Endodermal cell (in vitro differentiated cells): ENCODE data around the gene DGKB. TPM values are rescaled to one million over a fixed set of nuclear protein-coding genes. Genes with fewer than 3 reads are reported as not detected.

Experiments
- DNase-seq: peaks from one replicate; pipeline ENCODE4 v3.0.0-alpha.2; 2017
- H3K27ac ChIP-seq: 2 replicates; pipeline ENCODE4 v1.5.1; 2013; ENCODE audit warnings: mild to moderate bottlenecking, low read depth, low read length, moderate library complexity
- H3K27me3 ChIP-seq: 2 replicates; pipeline ENCODE4 v1.6.1; 2013; ENCODE audit warnings: mild to moderate bottlenecking, low read length, moderate library complexity; ENCODE audit not compliant: insufficient read depth, control insufficient read depth, poor library complexity, severe bottlenecking
- H3K36me3 ChIP-seq: 2 replicates; pipeline ENCODE4 v1.7.0; 2013; ENCODE audit warnings: mild to moderate bottlenecking, low read length, moderate library complexity; ENCODE audit not compliant: control insufficient read depth, insufficient read depth
- H3K4me1 ChIP-seq: one replicate; pipeline ENCODE4 v1.7.0; 2013; ENCODE audit warnings: low read length; ENCODE audit not compliant: control insufficient read depth, insufficient read depth
- H3K4me3 ChIP-seq: 2 replicates; pipeline ENCODE4 v1.5.1; 2013; ENCODE audit warnings: mild to moderate bottlenecking, low read length, moderate library complexity
- H3K9ac ChIP-seq: 2 replicates; pipeline ENCODE4 v1.6.1; 2013; ENCODE audit warnings: mild to moderate bottlenecking, low read length, moderate library complexity; ENCODE audit not compliant: poor library complexity, severe bottlenecking; ENCODE audit errors: extremely low read depth
- H3K9me3 ChIP-seq: 2 replicates; pipeline ENCODE4 v1.6.1; 2013; ENCODE audit warnings: mild to moderate bottlenecking, low read length, moderate library complexity; ENCODE audit not compliant: control insufficient read depth
- H3K27ac Mint-ChIP-seq: 2 replicates; pipeline ENCODE4 v1.8.0; 2020; ENCODE audit warnings: mixed read lengths
- H3K27me3 Mint-ChIP-seq: 2 replicates; pipeline ENCODE4 v1.8.0; 2021; ENCODE audit warnings: mild to moderate bottlenecking, mixed read lengths; ENCODE audit not compliant: insufficient read depth
- H3K36me3 Mint-ChIP-seq: 2 replicates; pipeline ENCODE4 v1.8.0; 2020; ENCODE audit warnings: low read depth, mixed read lengths
- H3K4me1 Mint-ChIP-seq: 2 replicates; pipeline ENCODE4 v1.8.0; 2020; ENCODE audit warnings: mixed read lengths
- H3K4me3 Mint-ChIP-seq: 2 replicates; pipeline ENCODE4 v1.8.0; 2020; ENCODE audit warnings: mild to moderate bottlenecking, moderate library complexity, mixed read lengths
- H3K9me3 Mint-ChIP-seq: 2 replicates; pipeline ENCODE4 v1.8.0; 2020; ENCODE audit warnings: mild to moderate bottlenecking, mixed read lengths
- WGBS, 2 experiments: methylation state at CpG; one replicate each; pipeline versions ENCODE4 v1.1.5 to v1.1.7; 2013; ENCODE audit warnings: missing lambda C conversion rate in 2 of 2, mixed read lengths in 1 of 2; ENCODE audit not compliant: insufficient coverage in 1 of 2, insufficient read length in 1 of 2; 5-methylcytosine and 5-hydroxymethylcytosine counted together
- total RNA-seq, 2 donors: library from RNA; stranded (reverse); fragmentation: NEBNext Ultra II Directional in 1 of 2; extraction: Animal tissue kit (Norgen Biotek cat#: 25700) in 1 of 2; gene quantifications; 2 replicates in 1 of 2; 3 replicates in 1 of 2; pipeline ENCODE4 v1.2.1, GENCODE V29; 2021
- TF ChIP-seq, protein P1 (sequence below): fragments of 200-600 bp; sonication (generic); conservative IDR thresholded peaks from 2 replicates; pipeline ENCODE4 v1.5.0; 2021; ENCODE audit warnings: antibody characterized with exemption, mild to moderate bottlenecking

The DGKB gene
- total RNA-seq, 2 donors from 2014 or later: 5.1 to 5.2 TPM

DNA sequence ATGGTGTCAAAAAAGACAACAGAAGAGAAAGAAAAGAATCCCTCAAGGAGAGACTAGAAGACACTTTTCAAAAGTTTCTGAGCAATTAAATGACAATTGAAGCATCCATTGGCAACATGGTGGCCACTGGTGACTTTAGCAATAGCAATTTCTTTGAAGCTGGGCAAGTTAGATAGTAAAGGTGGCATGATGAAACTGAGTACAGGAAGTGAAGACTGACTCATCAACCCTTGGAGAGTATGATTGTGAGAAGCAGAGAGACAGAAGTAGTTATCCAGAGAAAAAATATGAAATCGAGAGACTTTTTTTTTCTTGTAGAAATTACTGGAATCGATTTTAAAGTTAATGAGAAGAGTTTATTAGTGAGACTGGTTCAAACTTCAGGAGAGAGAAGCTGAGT, 52.5 kb downstream of the DGKB start:
- Histone ChIP-seq H3K27ac (no peak overlapping the region), H3K9me3 (peaks cover 17% of the 10 kb centered on the region), H3K36me3 (no peaks in the 10 kb centered on the region), H3K4me3 (no peak overlapping the region), H3K9ac (no peak overlapping the region), H3K4me1 (peaks cover 5% of the 10 kb centered on the region), H3K27me3 (no peaks in the 10 kb centered on the region)
- H3K27ac Mint-ChIP-seq: no peak overlapping the region
- WGBS, 2 experiments: 92 to 100% methylated on average over 2 of the region's 2 CpGs
- TF ChIP-seq, protein P1, sequence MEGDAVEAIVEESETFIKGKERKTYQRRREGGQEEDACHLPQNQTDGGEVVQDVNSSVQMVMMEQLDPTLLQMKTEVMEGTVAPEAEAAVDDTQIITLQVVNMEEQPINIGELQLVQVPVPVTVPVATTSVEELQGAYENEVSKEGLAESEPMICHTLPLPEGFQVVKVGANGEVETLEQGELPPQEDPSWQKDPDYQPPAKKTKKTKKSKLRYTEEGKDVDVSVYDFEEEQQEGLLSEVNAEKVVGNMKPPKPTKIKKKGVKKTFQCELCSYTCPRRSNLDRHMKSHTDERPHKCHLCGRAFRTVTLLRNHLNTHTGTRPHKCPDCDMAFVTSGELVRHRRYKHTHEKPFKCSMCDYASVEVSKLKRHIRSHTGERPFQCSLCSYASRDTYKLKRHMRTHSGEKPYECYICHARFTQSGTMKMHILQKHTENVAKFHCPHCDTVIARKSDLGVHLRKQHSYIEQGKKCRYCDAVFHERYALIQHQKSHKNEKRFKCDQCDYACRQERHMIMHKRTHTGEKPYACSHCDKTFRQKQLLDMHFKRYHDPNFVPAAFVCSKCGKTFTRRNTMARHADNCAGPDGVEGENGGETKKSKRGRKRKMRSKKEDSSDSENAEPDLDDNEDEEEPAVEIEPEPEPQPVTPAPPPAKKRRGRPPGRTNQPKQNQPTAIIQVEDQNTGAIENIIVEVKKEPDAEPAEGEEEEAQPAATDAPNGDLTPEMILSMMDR: no peak
- peaks cover 11% of the 10 kb centered on the region for H3K4me1 Mint-ChIP-seq
- no peak for DNase-seq
- H3K36me3 Mint-ChIP-seq: peaks cover 4% of the 10 kb centered on the region
- H3K4me3 Mint-ChIP-seq: no peak overlapping the region
- peaks cover 11% of the 10 kb centered on the region for H3K9me3 Mint-ChIP-seq
- H3K27me3 Mint-ChIP-seq: no peaks in the 10 kb centered on the region

DNA sequence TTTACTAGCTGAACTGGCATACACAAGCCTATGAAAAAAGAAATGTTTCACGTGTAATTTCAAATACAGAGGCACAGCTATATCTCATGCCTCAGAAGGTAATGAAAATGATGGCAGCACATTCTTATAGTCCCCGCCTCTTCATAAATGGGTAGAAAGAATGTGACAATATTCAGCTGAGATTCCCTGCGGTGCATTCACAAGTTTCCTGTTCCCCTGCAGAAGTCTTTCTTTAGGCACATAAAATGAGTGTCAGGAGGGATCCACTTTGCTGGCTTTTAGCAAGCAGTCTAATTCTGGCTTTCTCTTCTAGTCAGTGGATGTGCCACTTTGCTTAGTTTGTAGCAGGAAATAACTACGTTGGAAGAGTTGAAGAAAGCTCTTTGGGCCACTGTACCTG, 56.1 kb downstream of the DGKB start:
- H3K4me3 Mint-ChIP-seq: no peak overlapping the region
- H3K4me1 Mint-ChIP-seq: peaks cover 12% of the 10 kb centered on the region
- H3K4me3 ChIP-seq: no peak overlapping the region
- WGBS, 2 experiments: 50 to 86% methylated on average over 3 to 4 of the region's 4 CpGs
- no peaks in the 10 kb centered on the region for H3K36me3 ChIP-seq
- TF ChIP-seq, protein P1: no peak
- peaks cover 3% of the 10 kb centered on the region for H3K9me3 Mint-ChIP-seq
- no peaks in the 10 kb centered on the region for H3K27me3 Mint-ChIP-seq
- H3K36me3 Mint-ChIP-seq: no peaks in the 10 kb centered on the region
- DNase-seq: no peak
- H3K27ac Mint-ChIP-seq: no peak overlapping the region
- no peak overlapping the region for H3K9ac ChIP-seq
- no peak overlapping the region for H3K27ac ChIP-seq
- H3K9me3 ChIP-seq: no peaks in the 10 kb centered on the region
- H3K27me3 ChIP-seq: no peaks in the 10 kb centered on the region
- peaks cover 5% of the 10 kb centered on the region for H3K4me1 ChIP-seq

DNA sequence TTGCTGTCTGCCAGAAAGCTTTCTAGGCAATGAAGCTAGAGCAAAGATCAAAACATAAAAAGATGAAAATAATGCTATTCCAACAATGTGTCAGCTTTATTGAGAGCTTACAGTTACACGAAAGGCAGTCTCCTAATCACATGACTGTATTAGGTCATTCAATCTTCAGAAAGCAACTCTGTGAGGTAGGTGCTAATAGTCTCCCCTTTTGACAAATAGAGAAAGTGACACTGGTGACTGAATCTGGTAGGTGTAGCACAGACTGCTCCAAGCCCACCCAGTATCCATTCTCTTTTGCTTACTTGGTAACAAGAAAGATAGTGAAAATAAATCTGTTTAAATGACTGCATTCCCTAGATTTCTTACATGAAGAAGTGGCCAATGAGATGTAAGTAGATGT, 58.8 kb downstream of the DGKB start:
- no peak overlapping the region for H3K27ac ChIP-seq
- H3K36me3 Mint-ChIP-seq: no peaks in the 10 kb centered on the region
- TF ChIP-seq, protein P1: no peak
- H3K27me3 Mint-ChIP-seq: no peaks in the 10 kb centered on the region
- H3K4me3 Mint-ChIP-seq: no peak overlapping the region
- H3K27ac Mint-ChIP-seq: no peak overlapping the region
- DNase-seq: no peak
- peaks cover 12% of the 10 kb centered on the region for H3K4me1 Mint-ChIP-seq
- peaks cover 3% of the 10 kb centered on the region for H3K9me3 Mint-ChIP-seq
- no peaks in the 10 kb centered on the region for H3K36me3 ChIP-seq
- H3K9me3 ChIP-seq: no peaks in the 10 kb centered on the region
- H3K9ac ChIP-seq: no peak overlapping the region
- H3K4me3 ChIP-seq: no peak overlapping the region
- WGBS, 2 experiments: 83 to 91% methylated on average over 1 of the region's 1 CpG
- H3K4me1 ChIP-seq: peaks cover 5% of the 10 kb centered on the region
- no peaks in the 10 kb centered on the region for H3K27me3 ChIP-seq
